Liver (tissue), 9 donors: ENCODE measurements around the gene ADGRL4. TPM values are rescaled to one million over a fixed set of nuclear protein-coding genes. Genes with fewer than 3 reads are reported as not detected.

Experiments used
- DNase-seq: peaks from one replicate; pipeline ENCODE4 v3.0.0-alpha.2; 2017; ENCODE audit warnings: low spot score
- H3K27ac ChIP-seq, 2 donors: one replicate each; pipeline ENCODE4 v1.7.0; 2013; ENCODE audit warnings: inconsistent platforms in 2 of 2, low read length in 2 of 2, control low read depth in 1 of 2, low read depth in 1 of 2, mild to moderate bottlenecking in 1 of 2
- H3K27me3 ChIP-seq, 4 donors: one replicate each; pipeline versions ENCODE4 v1.6.1 to v1.7.0; 2013; ENCODE audit warnings: low read length in 3 of 4, inconsistent platforms in 1 of 4, mild to moderate bottlenecking in 1 of 4, moderate library complexity in 1 of 4; ENCODE audit not compliant: control insufficient read depth in 4 of 4, insufficient read depth in 4 of 4
- H3K36me3 ChIP-seq, 4 donors: one replicate each; pipeline versions ENCODE4 v1.6.1 to v1.7.0; 2013; ENCODE audit warnings: low read length in 3 of 4, mild to moderate bottlenecking in 3 of 4, low read depth in 1 of 4, moderate library complexity in 1 of 4; ENCODE audit not compliant: control insufficient read depth in 4 of 4, insufficient read depth in 3 of 4
- H3K4me1 ChIP-seq, 4 donors: one replicate each; pipeline versions ENCODE4 v1.6.1 to v1.7.0; 2013; ENCODE audit warnings: low read length in 3 of 4, mild to moderate bottlenecking in 3 of 4, moderate library complexity in 1 of 4; ENCODE audit not compliant: control insufficient read depth in 4 of 4, insufficient read depth in 4 of 4
- H3K4me3 ChIP-seq, 3 donors: one replicate each; pipeline versions ENCODE4 v1.6.1 to v1.7.0; 2013; ENCODE audit warnings: low read length in 3 of 3, control low read depth in 1 of 3, low read depth in 1 of 3, mild to moderate bottlenecking in 1 of 3
- H3K9ac ChIP-seq, 2 donors: one replicate each; pipeline ENCODE4 v1.7.0; 2013; ENCODE audit warnings: low read length in 2 of 2, mild to moderate bottlenecking in 2 of 2, moderate library complexity in 2 of 2, control low read depth in 1 of 2, low read depth in 1 of 2
- H3K9me3 ChIP-seq, 4 donors: one replicate each; pipeline versions ENCODE4 v1.6.1 to v1.7.0; 2013; ENCODE audit warnings: low read length in 3 of 4; ENCODE audit not compliant: control insufficient read depth in 4 of 4
- ATF3 ChIP-seq: IDR thresholded peaks from 2 replicates; pipeline ENCODE4 v1.6.1; 2016; ENCODE audit warnings: antibody characterized with exemption
- CTCF ChIP-seq: fragments of 150-350 bp; IDR thresholded peaks from 2 replicates; pipeline ENCODE4 v1.5.1; 2017; ENCODE audit warnings: improper control_type of control experiment, low read depth, low read length; ENCODE audit not compliant: missing input control
- EGR1 ChIP-seq, 2 donors: IDR thresholded peaks; 2 replicates each; pipeline ENCODE4 v1.6.1; 2016 to 2018; ENCODE audit warnings: antibody characterized with exemption in 2 of 2, low read depth in 2 of 2
- FOXA1 ChIP-seq: IDR thresholded peaks from 2 replicates; pipeline ENCODE4 v1.6.1; 2016; ENCODE audit warnings: antibody characterized with exemption
- GABPA ChIP-seq, 2 donors: IDR thresholded peaks in 1 of 2; conservative IDR thresholded peaks in 1 of 2; 2 replicates each; pipeline ENCODE4 v1.6.1; 2016; ENCODE audit warnings: antibody characterized with exemption in 2 of 2, mild to moderate bottlenecking in 1 of 2, moderate library complexity in 1 of 2
- HNF4A ChIP-seq, 2 donors: conservative IDR thresholded peaks; 2 replicates each; pipeline ENCODE4 v1.6.1; 2016; ENCODE audit warnings: antibody characterized with exemption in 2 of 2, mild to moderate bottlenecking in 2 of 2
- HNF4G ChIP-seq: IDR thresholded peaks from 2 replicates; pipeline ENCODE4 v1.6.1; 2016; ENCODE audit warnings: antibody characterized with exemption
- NR2F2 ChIP-seq: IDR thresholded peaks from 2 replicates; pipeline ENCODE4 v1.6.1; 2016; ENCODE audit warnings: antibody characterized with exemption
- RXRA ChIP-seq, 2 donors: IDR thresholded peaks; 2 replicates each; pipeline ENCODE4 v1.6.1; 2017 to 2018; ENCODE audit warnings: antibody characterized with exemption in 2 of 2, mild to moderate bottlenecking in 1 of 2
- SP1 ChIP-seq: IDR thresholded peaks from 2 replicates; pipeline ENCODE4 v1.6.1; 2018; ENCODE audit warnings: antibody characterized with exemption, mild to moderate bottlenecking
- YY1 ChIP-seq: IDR thresholded peaks from 2 replicates; pipeline ENCODE4 v1.6.1; 2016; ENCODE audit warnings: antibody characterized with exemption, mild to moderate bottlenecking
- ZBTB33 ChIP-seq: IDR thresholded peaks from 2 replicates; pipeline ENCODE4 v1.6.1; 2016; ENCODE audit warnings: antibody characterized with exemption
- WGBS: extraction: QIAGEN DNeasy Blood & Tissue Kit; methylation state at CpG from one replicate; pipeline ENCODE4 v1.1.7; 2013; 5-methylcytosine and 5-hydroxymethylcytosine counted together
- polyA plus RNA-seq, 2 donors: library from polyadenylated mRNA; stranded (reverse) in 1 of 2; unstranded in 1 of 2; fragments of 200-250 nt in 1 of 2; fragments of >200 nt in 1 of 2; fragmentation: Nextera tagmentation in 1 of 2; extraction: Ambion mirVana in 1 of 2; gene quantifications; one replicate each; pipeline versions ENCODE4 v1.2.1 to v1.2.3, GENCODE V29; 2013 to 2015
- total RNA-seq, 2 donors: library from RNA; depleted of rRNA; stranded (reverse); fragments of >200 nt; gene quantifications; one replicate each; pipeline ENCODE4 v1.2.3, GENCODE V29; 2014
- TF ChIP-seq, protein P1 (sequence below): IDR thresholded peaks from 2 replicates; pipeline ENCODE4 v1.6.1; 2016; ENCODE audit warnings: antibody characterized with exemption, mild to moderate bottlenecking
- TF ChIP-seq, protein P2 (sequence below): IDR thresholded peaks from 2 replicates; pipeline ENCODE4 v1.6.1; 2016; ENCODE audit warnings: antibody characterized with exemption
- donor health status: healthy.
- donor health status: healthy.
- donor health status: healthy.
- donor health status: healthy.
- donor health status: healthy.

The ADGRL4 gene
- total and polyA plus RNA-seq, 4 donors: 2.1 to 9.2 (median 5.6) TPM

GRCh38 chr1:79012500-79012899 is 6.0 kb upstream of the ADGRL4 start:
- Histone ChIP-seq H3K9me3 (no peaks in the 10 kb centered on the region), H3K4me1 (no peaks in the 10 kb centered on the region), H3K27me3 (no peaks in the 10 kb centered on the region), H3K36me3 (no peaks in the 10 kb centered on the region), H3K9ac (no peak overlapping the region), H3K27ac (no peak overlapping the region), H3K4me3 (no peak overlapping the region)
- WGBS: 79% methylated on average over 2 of the region's 2 CpGs
- TF ChIP-seq FOXA1 (no peak), HNF4G (no peak), ATF3 (no peak), ZBTB33 (no peak), GABPA (IDR thresholded peaks at IDR 0.05 in 1 of 2, conservative IDR thresholded peaks at IDR 0.05 in 1 of 2) (no peak), HNF4A (conservative IDR thresholded peaks at IDR 0.05) (no peak), NR2F2 (no peak), CTCF (no peak), EGR1 (IDR thresholded peaks at IDR 0.05; ENCODE audit: low read depth in 2 of 2) (no peak), YY1 (no peak), SP1 (no peak)
- TF ChIP-seq, protein P1, sequence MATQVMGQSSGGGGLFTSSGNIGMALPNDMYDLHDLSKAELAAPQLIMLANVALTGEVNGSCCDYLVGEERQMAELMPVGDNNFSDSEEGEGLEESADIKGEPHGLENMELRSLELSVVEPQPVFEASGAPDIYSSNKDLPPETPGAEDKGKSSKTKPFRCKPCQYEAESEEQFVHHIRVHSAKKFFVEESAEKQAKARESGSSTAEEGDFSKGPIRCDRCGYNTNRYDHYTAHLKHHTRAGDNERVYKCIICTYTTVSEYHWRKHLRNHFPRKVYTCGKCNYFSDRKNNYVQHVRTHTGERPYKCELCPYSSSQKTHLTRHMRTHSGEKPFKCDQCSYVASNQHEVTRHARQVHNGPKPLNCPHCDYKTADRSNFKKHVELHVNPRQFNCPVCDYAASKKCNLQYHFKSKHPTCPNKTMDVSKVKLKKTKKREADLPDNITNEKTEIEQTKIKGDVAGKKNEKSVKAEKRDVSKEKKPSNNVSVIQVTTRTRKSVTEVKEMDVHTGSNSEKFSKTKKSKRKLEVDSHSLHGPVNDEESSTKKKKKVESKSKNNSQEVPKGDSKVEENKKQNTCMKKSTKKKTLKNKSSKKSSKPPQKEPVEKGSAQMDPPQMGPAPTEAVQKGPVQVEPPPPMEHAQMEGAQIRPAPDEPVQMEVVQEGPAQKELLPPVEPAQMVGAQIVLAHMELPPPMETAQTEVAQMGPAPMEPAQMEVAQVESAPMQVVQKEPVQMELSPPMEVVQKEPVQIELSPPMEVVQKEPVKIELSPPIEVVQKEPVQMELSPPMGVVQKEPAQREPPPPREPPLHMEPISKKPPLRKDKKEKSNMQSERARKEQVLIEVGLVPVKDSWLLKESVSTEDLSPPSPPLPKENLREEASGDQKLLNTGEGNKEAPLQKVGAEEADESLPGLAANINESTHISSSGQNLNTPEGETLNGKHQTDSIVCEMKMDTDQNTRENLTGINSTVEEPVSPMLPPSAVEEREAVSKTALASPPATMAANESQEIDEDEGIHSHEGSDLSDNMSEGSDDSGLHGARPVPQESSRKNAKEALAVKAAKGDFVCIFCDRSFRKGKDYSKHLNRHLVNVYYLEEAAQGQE: no peak
- no peak for DNase-seq

GRCh38 chr1:79010589-79010988 is 4.1 kb upstream of the ADGRL4 start:
- no peak for TF ChIP-seq SP1
- TF ChIP-seq, protein P2, sequence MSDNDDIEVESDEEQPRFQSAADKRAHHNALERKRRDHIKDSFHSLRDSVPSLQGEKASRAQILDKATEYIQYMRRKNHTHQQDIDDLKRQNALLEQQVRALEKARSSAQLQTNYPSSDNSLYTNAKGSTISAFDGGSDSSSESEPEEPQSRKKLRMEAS: no peak
- no peak for TF ChIP-seq YY1
- TF ChIP-seq RXRA (IDR thresholded peaks at IDR 0.05): no peak
- TF ChIP-seq ATF3: no peak
- TF ChIP-seq GABPA (IDR thresholded peaks at IDR 0.05 in 1 of 2, conservative IDR thresholded peaks at IDR 0.05 in 1 of 2): no peak
- no peak for TF ChIP-seq CTCF

More at GRCh38 chr1:79010589-79010988, 4.1 kb upstream of the ADGRL4 start:
- no peak overlapping the region for H3K4me3 ChIP-seq
- H3K4me1 ChIP-seq: no peaks in the 10 kb centered on the region
- 85% methylated on average over 4 of the region's 4 CpGs for WGBS
- H3K36me3 ChIP-seq: no peaks in the 10 kb centered on the region
- no peak for DNase-seq
- H3K27ac ChIP-seq: no peak overlapping the region
- no peaks in the 10 kb centered on the region for H3K9me3 ChIP-seq
- H3K27me3 ChIP-seq: no peaks in the 10 kb centered on the region
- no peak overlapping the region for H3K9ac ChIP-seq
